Endodermal cell (in vitro differentiated cells): ENCODE measurements around the gene EML4. TPM values are rescaled to one million over a fixed set of nuclear protein-coding genes. Genes with fewer than 3 reads are reported as not detected.

Experiments
- DNase-seq: peaks from one replicate; pipeline ENCODE4 v3.0.0-alpha.2; 2017
- H3K27ac ChIP-seq: 2 replicates; pipeline ENCODE4 v1.5.1; 2013; ENCODE audit warnings: mild to moderate bottlenecking, low read depth, low read length, moderate library complexity
- H3K27me3 ChIP-seq: 2 replicates; pipeline ENCODE4 v1.6.1; 2013; ENCODE audit warnings: mild to moderate bottlenecking, low read length, moderate library complexity; ENCODE audit not compliant: insufficient read depth, control insufficient read depth, poor library complexity, severe bottlenecking
- H3K36me3 ChIP-seq: 2 replicates; pipeline ENCODE4 v1.7.0; 2013; ENCODE audit warnings: mild to moderate bottlenecking, low read length, moderate library complexity; ENCODE audit not compliant: control insufficient read depth, insufficient read depth
- H3K4me1 ChIP-seq: one replicate; pipeline ENCODE4 v1.7.0; 2013; ENCODE audit warnings: low read length; ENCODE audit not compliant: control insufficient read depth, insufficient read depth
- H3K4me3 ChIP-seq: 2 replicates; pipeline ENCODE4 v1.5.1; 2013; ENCODE audit warnings: mild to moderate bottlenecking, low read length, moderate library complexity
- H3K9ac ChIP-seq: 2 replicates; pipeline ENCODE4 v1.6.1; 2013; ENCODE audit warnings: mild to moderate bottlenecking, low read length, moderate library complexity; ENCODE audit not compliant: poor library complexity, severe bottlenecking; ENCODE audit errors: extremely low read depth
- H3K9me3 ChIP-seq: 2 replicates; pipeline ENCODE4 v1.6.1; 2013; ENCODE audit warnings: mild to moderate bottlenecking, low read length, moderate library complexity; ENCODE audit not compliant: control insufficient read depth
- H3K27ac Mint-ChIP-seq: 2 replicates; pipeline ENCODE4 v1.8.0; 2020; ENCODE audit warnings: mixed read lengths
- H3K27me3 Mint-ChIP-seq: 2 replicates; pipeline ENCODE4 v1.8.0; 2021; ENCODE audit warnings: mild to moderate bottlenecking, mixed read lengths; ENCODE audit not compliant: insufficient read depth
- H3K36me3 Mint-ChIP-seq: 2 replicates; pipeline ENCODE4 v1.8.0; 2020; ENCODE audit warnings: low read depth, mixed read lengths
- H3K4me1 Mint-ChIP-seq: 2 replicates; pipeline ENCODE4 v1.8.0; 2020; ENCODE audit warnings: mixed read lengths
- H3K4me3 Mint-ChIP-seq: 2 replicates; pipeline ENCODE4 v1.8.0; 2020; ENCODE audit warnings: mild to moderate bottlenecking, moderate library complexity, mixed read lengths
- H3K9me3 Mint-ChIP-seq: 2 replicates; pipeline ENCODE4 v1.8.0; 2020; ENCODE audit warnings: mild to moderate bottlenecking, mixed read lengths
- WGBS, 2 experiments: methylation state at CpG; one replicate each; pipeline versions ENCODE4 v1.1.5 to v1.1.7; 2013; ENCODE audit warnings: missing lambda C conversion rate in 2 of 2, mixed read lengths in 1 of 2; ENCODE audit not compliant: insufficient coverage in 1 of 2, insufficient read length in 1 of 2; 5-methylcytosine and 5-hydroxymethylcytosine counted together
- total RNA-seq, 2 donors: library from RNA; stranded (reverse); fragmentation: NEBNext Ultra II Directional in 1 of 2; extraction: Animal tissue kit (Norgen Biotek cat#: 25700) in 1 of 2; gene quantifications; 2 replicates in 1 of 2; 3 replicates in 1 of 2; pipeline ENCODE4 v1.2.1, GENCODE V29; 2021
- TF ChIP-seq, protein P1 (sequence below): fragments of 200-600 bp; sonication (generic); conservative IDR thresholded peaks from 2 replicates; pipeline ENCODE4 v1.5.0; 2021; ENCODE audit warnings: antibody characterized with exemption, mild to moderate bottlenecking

Gene EML4
- total RNA-seq, 2 donors from 2014 or later: 84.6 to 90.9 TPM

DNA sequence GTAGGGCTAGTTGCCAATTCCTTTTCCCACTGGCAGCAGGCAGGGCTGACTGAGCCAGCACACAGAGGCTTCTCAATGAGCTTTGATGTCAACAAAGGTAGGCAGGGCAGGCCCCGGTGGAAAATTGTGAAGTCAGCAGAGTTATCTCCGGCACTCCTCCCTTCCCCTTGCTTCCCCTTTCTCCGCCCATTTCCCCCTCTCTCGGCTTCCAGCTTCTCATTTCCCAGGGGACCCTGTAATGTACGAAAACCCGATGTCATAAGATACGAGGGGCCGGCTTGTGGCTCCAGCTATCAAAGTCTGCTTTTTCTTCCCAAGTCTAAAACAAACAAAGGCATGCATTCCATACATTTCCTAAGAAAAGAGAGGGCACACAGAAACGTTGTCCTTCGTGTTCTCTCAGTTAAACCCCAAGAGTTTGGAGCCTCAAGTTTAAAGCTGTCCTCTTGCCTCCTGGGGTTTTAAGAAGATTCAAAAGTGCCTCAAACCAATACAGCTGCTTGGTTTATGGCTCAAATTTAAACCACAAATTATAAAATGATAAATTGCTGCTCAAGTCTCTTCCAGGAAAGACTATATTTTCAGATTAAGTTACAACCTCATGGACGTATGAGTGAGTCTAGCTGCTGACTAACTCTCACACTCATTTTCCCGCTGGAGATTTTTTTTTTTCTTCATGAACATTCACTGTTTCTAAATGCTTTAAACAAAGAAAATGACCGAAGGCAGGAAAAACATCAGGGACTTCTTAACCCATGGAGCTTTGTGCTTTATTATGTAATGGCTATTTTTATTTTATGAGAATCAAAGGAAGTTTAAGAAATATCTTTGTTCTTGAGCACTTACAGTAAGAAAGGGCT, 27.2 kb upstream of the EML4 start:
- peak; percentile 79 for DNase-seq
- TF ChIP-seq, protein P1, sequence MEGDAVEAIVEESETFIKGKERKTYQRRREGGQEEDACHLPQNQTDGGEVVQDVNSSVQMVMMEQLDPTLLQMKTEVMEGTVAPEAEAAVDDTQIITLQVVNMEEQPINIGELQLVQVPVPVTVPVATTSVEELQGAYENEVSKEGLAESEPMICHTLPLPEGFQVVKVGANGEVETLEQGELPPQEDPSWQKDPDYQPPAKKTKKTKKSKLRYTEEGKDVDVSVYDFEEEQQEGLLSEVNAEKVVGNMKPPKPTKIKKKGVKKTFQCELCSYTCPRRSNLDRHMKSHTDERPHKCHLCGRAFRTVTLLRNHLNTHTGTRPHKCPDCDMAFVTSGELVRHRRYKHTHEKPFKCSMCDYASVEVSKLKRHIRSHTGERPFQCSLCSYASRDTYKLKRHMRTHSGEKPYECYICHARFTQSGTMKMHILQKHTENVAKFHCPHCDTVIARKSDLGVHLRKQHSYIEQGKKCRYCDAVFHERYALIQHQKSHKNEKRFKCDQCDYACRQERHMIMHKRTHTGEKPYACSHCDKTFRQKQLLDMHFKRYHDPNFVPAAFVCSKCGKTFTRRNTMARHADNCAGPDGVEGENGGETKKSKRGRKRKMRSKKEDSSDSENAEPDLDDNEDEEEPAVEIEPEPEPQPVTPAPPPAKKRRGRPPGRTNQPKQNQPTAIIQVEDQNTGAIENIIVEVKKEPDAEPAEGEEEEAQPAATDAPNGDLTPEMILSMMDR: no peak
- peak overlapping the region; percentile 32 for H3K4me3 ChIP-seq
- no peaks in the 10 kb centered on the region for H3K27me3 ChIP-seq
- no peaks in the 10 kb centered on the region for H3K9me3 Mint-ChIP-seq
- peak overlapping the region; percentile 95 for H3K27ac Mint-ChIP-seq
- no peaks in the 10 kb centered on the region for H3K36me3 Mint-ChIP-seq
- no peaks in the 10 kb centered on the region for H3K36me3 ChIP-seq
- WGBS, 2 experiments: 10 to 31% methylated on average over 9 to 13 of the region's 13 CpGs
- H3K4me3 Mint-ChIP-seq: peak overlapping the region; percentile 48
- peaks cover 8% of the 10 kb centered on the region for H3K4me1 ChIP-seq
- peaks cover 33% of the 10 kb centered on the region for H3K4me1 Mint-ChIP-seq
- no peak overlapping the region for H3K9ac ChIP-seq
- no peaks in the 10 kb centered on the region for H3K27me3 Mint-ChIP-seq
- H3K9me3 ChIP-seq: no peaks in the 10 kb centered on the region
- peak overlapping the region; percentile 48 for H3K27ac ChIP-seq

DNA sequence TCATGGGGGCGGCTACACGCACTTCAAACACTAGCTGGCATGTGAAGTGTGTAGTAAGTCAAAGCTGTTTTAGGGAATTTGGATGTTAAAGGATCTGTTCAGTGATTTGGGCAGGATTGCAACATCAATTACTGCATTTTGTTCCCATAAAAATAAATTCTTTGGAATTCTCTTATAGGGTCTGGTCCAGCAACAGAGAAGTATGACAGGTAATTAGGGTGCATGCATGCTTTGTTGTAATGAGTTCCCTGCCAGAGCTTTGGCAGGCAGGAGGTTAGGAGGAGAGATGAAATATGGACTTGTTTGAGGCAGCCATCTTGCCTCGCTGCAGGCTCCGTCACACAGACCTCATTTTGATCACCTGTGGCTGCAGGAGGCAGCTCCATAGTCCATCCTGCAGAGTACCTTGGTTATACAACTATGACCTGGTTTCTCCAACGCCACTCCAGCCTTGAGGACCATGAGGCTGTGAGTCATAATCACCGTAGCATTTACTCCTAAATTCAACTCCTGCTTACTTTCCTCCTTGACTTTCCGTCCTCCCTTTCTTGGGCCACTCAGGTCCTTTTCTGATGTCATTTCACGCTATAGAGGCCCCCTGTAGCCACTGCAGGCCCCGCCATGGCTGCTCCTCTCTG, 26.5 kb upstream of the EML4 start:
- H3K9me3 Mint-ChIP-seq: no peaks in the 10 kb centered on the region

DNA sequence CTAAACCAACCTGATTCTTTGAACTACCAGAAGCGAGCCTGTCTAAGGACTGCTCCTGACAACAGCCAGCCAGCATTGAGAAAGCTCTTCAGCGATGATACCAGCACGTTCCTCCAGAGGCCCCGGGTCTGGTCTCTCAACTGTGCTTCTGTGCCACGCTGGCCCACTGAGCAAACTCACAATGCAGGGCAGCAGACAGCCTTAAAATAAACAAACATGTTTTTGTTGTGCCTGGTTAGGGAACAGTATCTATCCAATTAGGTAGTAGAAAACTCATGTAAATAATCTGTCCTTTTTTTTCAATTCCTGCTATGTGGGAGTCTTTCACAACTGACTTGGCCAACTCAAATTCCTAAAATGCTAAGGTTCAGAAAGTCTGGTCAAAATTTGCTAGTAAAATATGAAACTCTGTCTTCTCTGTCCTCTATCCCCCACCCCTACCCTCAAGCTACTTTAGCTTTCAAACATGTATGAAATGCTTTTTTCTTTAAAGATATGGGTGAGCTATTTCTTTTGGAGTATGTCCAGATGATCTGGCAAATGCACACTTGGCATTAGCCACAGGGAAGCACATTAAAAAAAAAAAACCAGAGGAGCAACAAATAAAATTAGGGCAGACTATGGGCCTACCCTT, 21.4 kb upstream of the EML4 start:
- no peaks in the 10 kb centered on the region for H3K9me3 ChIP-seq
- Mint-ChIP-seq H3K36me3 (no peaks in the 10 kb centered on the region), H3K4me3 (no peak overlapping the region), H3K27ac (no peak overlapping the region), H3K4me1 (peaks cover 13% of the 10 kb centered on the region), H3K9me3 (peaks cover 4% of the 10 kb centered on the region), H3K27me3 (no peaks in the 10 kb centered on the region)
- H3K9ac ChIP-seq: no peak overlapping the region
- TF ChIP-seq, protein P1: no peak
- H3K4me1 ChIP-seq: peaks cover 3% of the 10 kb centered on the region
- no peak for DNase-seq
- no peaks in the 10 kb centered on the region for H3K27me3 ChIP-seq
- no peak overlapping the region for H3K27ac ChIP-seq
- H3K36me3 ChIP-seq: no peaks in the 10 kb centered on the region
- 92 to 100% methylated on average over 2 to 5 of the region's 5 CpGs for WGBS, 2 experiments
- H3K4me3 ChIP-seq: no peak overlapping the region

More for the DNA sequence above, 26.5 kb upstream of the EML4 start:
- 77 to 79% methylated on average over 7 to 9 of the region's 9 CpGs for WGBS, 2 experiments
- H3K9ac ChIP-seq: no peak overlapping the region
- H3K4me3 ChIP-seq: no peak overlapping the region
- H3K9me3 ChIP-seq: no peaks in the 10 kb centered on the region
- H3K4me1 Mint-ChIP-seq: peaks cover 30% of the 10 kb centered on the region
- peaks cover 2% of the 10 kb centered on the region for H3K4me1 ChIP-seq
- TF ChIP-seq, protein P1: no peak
- H3K27ac ChIP-seq: peak overlapping the region; percentile 5
- no peaks in the 10 kb centered on the region for H3K36me3 ChIP-seq
- H3K27me3 ChIP-seq: no peaks in the 10 kb centered on the region
- H3K4me3 Mint-ChIP-seq: no peak overlapping the region
- peak; percentile 54 for DNase-seq
- H3K36me3 Mint-ChIP-seq: no peaks in the 10 kb centered on the region
- H3K27me3 Mint-ChIP-seq: no peaks in the 10 kb centered on the region
- peak overlapping the region; percentile 45 for H3K27ac Mint-ChIP-seq
